Gastroesophageal sphincter (tissue), 4 donors: Measurements from ENCODE around the gene ARG2. TPM values are rescaled to one million over a fixed set of nuclear protein-coding genes. Genes with fewer than 3 reads are reported as not detected.

Source experiments
- ATAC-seq: fragments of 150-250 bp; one replicate; pipeline ENCODE4 v1.9.1; 2016; ENCODE audit warnings: mild to moderate bottlenecking, moderate library complexity
- H3K27ac ChIP-seq, 4 donors: fragments of 200-600 bp; sonication (generic) in 3 of 4; 1 replicate in 3 of 4; 2 replicates in 1 of 4; pipeline ENCODE4 v1.5.1; 2016 to 2019
- H3K27me3 ChIP-seq: fragments of 200-600 bp; sonication (generic); one replicate; pipeline ENCODE4 v1.5.1; 2019
- H3K36me3 ChIP-seq, 2 donors: fragments of 200-600 bp; sonication (generic); one replicate each; pipeline ENCODE4 v1.5.1; 2019; ENCODE audit warnings: control low read depth in 1 of 2
- H3K4me1 ChIP-seq, 3 donors: fragments of 200-600 bp; sonication (generic); 1 replicate in 2 of 3; 2 replicates in 1 of 3; pipeline ENCODE4 v1.5.1; 2016 to 2019; ENCODE audit warnings: control low read depth in 2 of 3
- H3K4me3 ChIP-seq, 2 donors: fragments of 200-600 bp; sonication (generic); one replicate each; pipeline ENCODE4 v1.5.1; 2019; ENCODE audit warnings: mild to moderate bottlenecking in 1 of 2, moderate library complexity in 1 of 2
- H3K9me3 ChIP-seq, 3 donors: fragments of 200-600 bp; sonication (generic); one replicate each; pipeline ENCODE4 v1.5.1; 2017 to 2019; ENCODE audit warnings: control low read depth in 2 of 3
- CTCF ChIP-seq, 4 experiments: fragments of 200-600 bp in 2 of 4; fragments of 450-650 bp in 2 of 4; sonication (generic) in 1 of 4; IDR thresholded peaks; one replicate each; pipeline ENCODE4 v1.5.1; 2017 to 2019; ENCODE audit warnings: antibody characterized with exemption in 4 of 4, mild to moderate bottlenecking in 2 of 4, moderate library complexity in 2 of 4
- EP300 ChIP-seq: sonication (generic); formaldehyde crosslinking; IDR thresholded peaks from one replicate; pipeline ENCODE4 v1.6.1; 2017; ENCODE audit warnings: antibody characterized with exemption, mild to moderate bottlenecking
- POLR2A ChIP-seq, 2 donors: fragments of 450-650 bp; IDR thresholded peaks; one replicate each; pipeline ENCODE4 v1.6.1; 2017; ENCODE audit warnings: antibody characterized with exemption in 2 of 2, mild to moderate bottlenecking in 2 of 2, moderate library complexity in 1 of 2
- POLR2AphosphoS5 ChIP-seq: sonication (generic); formaldehyde crosslinking; IDR thresholded peaks from one replicate; pipeline ENCODE4 v1.6.1; 2017; ENCODE audit warnings: antibody characterized with exemption
- WGBS, 2 donors: methylation state at CpG; one replicate each; pipeline ENCODE4 v1.1.5; 2018; ENCODE audit warnings: low coverage in 1 of 2; 5-methylcytosine and 5-hydroxymethylcytosine counted together
- total RNA-seq, 4 donors: library from RNA; depleted of rRNA; stranded (reverse); fragments of >200 nt; gene quantifications; one replicate each; pipeline ENCODE4 v1.1.0, GENCODE V29; 2016

ARG2 gene
- total RNA-seq, 4 donors from 2014 or later = 5.7 to 24.7 (median 14.9) TPM

DNA sequence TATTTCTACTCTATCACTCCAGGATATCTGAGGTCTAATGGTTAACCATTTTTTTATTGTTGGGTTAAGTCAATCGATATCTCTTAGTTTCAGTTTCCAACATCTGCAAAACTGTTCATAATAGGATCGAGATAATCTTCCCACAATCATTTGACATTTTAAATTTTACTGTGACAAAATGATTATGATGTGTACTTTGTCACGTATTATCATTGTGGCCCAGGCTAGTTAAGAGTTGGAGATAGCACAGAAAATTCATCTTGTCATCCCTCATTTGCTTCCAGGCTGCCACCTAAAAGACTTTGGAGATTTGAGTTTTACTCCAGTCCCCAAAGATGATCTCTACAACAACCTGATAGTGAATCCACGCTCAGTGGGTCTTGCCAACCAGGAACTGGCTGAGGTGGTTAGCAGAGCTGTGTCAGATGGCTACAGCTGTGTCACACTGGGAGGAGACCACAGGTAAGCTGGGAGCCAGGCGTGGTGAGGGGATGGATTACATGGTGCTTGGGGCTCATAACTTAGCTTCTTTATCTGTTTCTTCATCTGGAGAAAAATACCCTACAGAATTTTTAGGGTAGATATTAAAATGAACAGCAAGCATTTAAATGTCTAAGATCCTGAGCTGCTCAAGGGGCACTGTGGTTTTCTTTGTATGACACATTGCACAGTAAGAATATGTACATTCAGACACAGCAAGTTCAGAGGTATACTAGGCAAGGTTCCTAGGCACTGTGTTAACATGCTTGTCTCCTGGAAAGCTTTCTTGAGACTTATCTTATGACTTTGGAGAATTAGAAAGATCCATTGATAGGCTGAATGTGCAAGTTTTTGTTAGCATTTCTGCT is 22.4 kb downstream of the ARG2 start:
- ATAC-seq = no peak
- Histone ChIP-seq H3K4me3 (no peak overlapping the region), H3K4me1 (peaks cover 0 to 16% (median 0%) of the 10 kb centered on the region in 3 donors), H3K27me3 (no peaks in the 10 kb centered on the region), H3K27ac (no peak overlapping the region), H3K9me3 (no peaks in the 10 kb centered on the region), H3K36me3 (peaks cover 0 to 19% of the 10 kb centered on the region in 2 donors)
- 74 to 86% methylated on average over 5 of the region's 5 CpGs for WGBS, 2 donors
- TF ChIP-seq POLR2A (IDR thresholded peaks at IDR 0.05) (no peak), CTCF (IDR thresholded peaks at IDR 0.05) (no peak), POLR2AphosphoS5 (no peak), EP300 (no peak)

DNA sequence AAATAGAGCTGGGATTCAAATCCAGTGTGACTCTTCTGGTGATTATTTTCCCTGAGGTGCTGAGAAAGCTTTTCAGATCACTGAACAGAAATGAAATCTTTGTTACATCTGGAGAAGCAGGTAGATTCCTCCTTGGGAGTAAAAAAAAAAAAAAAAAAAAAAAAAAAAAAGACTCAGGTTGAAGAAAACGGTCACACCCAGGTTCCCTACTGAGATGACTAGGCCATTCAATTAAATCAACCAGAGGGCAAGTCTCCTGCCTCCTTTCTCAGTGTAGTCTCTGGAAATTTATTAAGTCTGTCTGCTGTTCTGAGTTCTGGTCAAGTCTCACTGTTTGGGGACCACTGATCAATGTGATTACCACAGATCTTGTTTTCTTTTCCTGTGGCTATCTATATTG is 24.0 kb downstream of the ARG2 start:
- 71 to 75% methylated on average over 1 of the region's 1 CpG for WGBS, 2 donors
- Histone ChIP-seq H3K36me3 (peaks cover 0 to 35% of the 10 kb centered on the region in 2 donors), H3K4me3 (no peak overlapping the region), H3K27me3 (no peaks in the 10 kb centered on the region), H3K9me3 (no peaks in the 10 kb centered on the region), H3K27ac (peak overlapping the region in 3 of 4 donors; percentile 39 to 69 (median 62)), H3K4me1 (peaks cover 0 to 16% (median 0%) of the 10 kb centered on the region in 3 donors)
- TF ChIP-seq POLR2A (IDR thresholded peaks at IDR 0.05) (no peak), EP300 (no peak), CTCF (IDR thresholded peaks at IDR 0.05) (no peak), POLR2AphosphoS5 (no peak)
- no peak for ATAC-seq

- Histone ChIP-seq H3K4me1 (peaks cover 0 to 16% (median 0%) of the 10 kb centered on the region in 3 donors), H3K36me3 (peaks cover 0 to 42% of the 10 kb centered on the region in 2 donors), H3K9me3 (no peaks in the 10 kb centered on the region), H3K4me3 (no peak overlapping the region), H3K27me3 (no peaks in the 10 kb centered on the region), H3K27ac (peak overlapping the region; percentile 20 to 69 (median 50))
- peak; percentile 36 for ATAC-seq
- WGBS, 2 donors = 49 to 59% methylated on average over 2 of the region's 2 CpGs
- TF ChIP-seq CTCF (IDR thresholded peaks at IDR 0.05) (no peak), POLR2AphosphoS5 (peak; percentile 42)
Observed at GRCh38 chr14:67644428-67644827, 24.7 kb downstream of the ARG2 start.

DNA sequence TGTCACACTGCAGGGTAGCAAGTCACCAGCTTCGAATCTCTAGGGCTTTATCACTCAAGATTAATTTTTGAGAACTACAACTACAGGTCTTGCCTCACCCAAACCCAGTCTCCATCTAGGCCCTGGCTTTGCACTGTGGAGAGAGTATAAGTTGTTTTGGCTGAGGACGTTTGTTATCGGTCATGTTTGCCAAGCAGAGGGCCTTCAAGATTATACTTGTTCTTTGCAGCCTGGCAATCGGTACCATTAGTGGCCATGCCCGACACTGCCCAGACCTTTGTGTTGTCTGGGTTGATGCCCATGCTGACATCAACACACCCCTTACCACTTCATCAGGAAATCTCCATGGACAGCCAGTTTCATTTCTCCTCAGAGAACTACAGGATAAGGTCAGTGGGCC is 25.7 kb downstream of the ARG2 start:
- TF ChIP-seq POLR2A (IDR thresholded peaks at IDR 0.05) = no peak
- no peak for TF ChIP-seq CTCF (IDR thresholded peaks at IDR 0.05)
- TF ChIP-seq POLR2AphosphoS5 = no peak
- TF ChIP-seq EP300 = no peak
- WGBS, 2 donors = 80 to 93% methylated on average over 3 to 5 of the region's 5 CpGs
- Histone ChIP-seq H3K9me3 (no peaks in the 10 kb centered on the region), H3K27me3 (no peaks in the 10 kb centered on the region), H3K36me3 (peaks cover 0 to 52% of the 10 kb centered on the region in 2 donors), H3K4me3 (no peak overlapping the region), H3K27ac (peak overlapping the region; percentile 20 to 69 (median 44)), H3K4me1 (peaks cover 0 to 16% (median 0%) of the 10 kb centered on the region in 3 donors)
- no peak for ATAC-seq

GRCh38 chr14:67646131-67646530 is 26.4 kb downstream of the ARG2 start:
- ATAC-seq = no peak
- whole genome bisulfite sequencing, 2 donors = 97 to 100% methylated on average over 2 to 3 of the region's 3 CpGs
- Histone ChIP-seq H3K9me3 (no peaks in the 10 kb centered on the region), H3K27me3 (no peaks in the 10 kb centered on the region), H3K4me3 (no peak overlapping the region), H3K27ac (peak overlapping the region in 1 of 4 donors; percentile 69), H3K4me1 (peaks cover 0 to 16% (median 0%) of the 10 kb centered on the region in 3 donors), H3K36me3 (peaks cover 0 to 59% of the 10 kb centered on the region in 2 donors)
- no peak for TF ChIP-seq CTCF (IDR thresholded peaks at IDR 0.05)
- no peak for TF ChIP-seq EP300
